Left cardiac atrium (tissue), 4 donors: ENCODE results near the gene SLC39A12. TPM values are rescaled to one million over a fixed set of nuclear protein-coding genes. Genes with fewer than 3 reads are reported as not detected.
A peak's percentile ranks its signal among the peaks of the same experiment; 100 is the strongest.

Experiments used
- ATAC-seq, 2 donors: fragments of 200-7000 bp; cut with Tn5 transposase; one replicate each; pipeline ENCODE4 v1.9.1; 2020; ENCODE audit warnings: mild to moderate bottlenecking in 2 of 2, moderate library complexity in 2 of 2
- DNase-seq: peaks from one replicate; pipeline ENCODE4 v3.0.0-alpha.2; 2020
- intact Hi-C, 2 donors: fragments of 100-400 bp; cut with DNase I; formaldehyde crosslinking; loops; one replicate each; pipeline versions ENCODE4 v1.14.1 to v1.15.1; 2022 to 2023
- total RNA-seq, 2 donors: library from RNA; stranded (reverse); fragmentation: NEBNext Ultra II Directional; extraction: Animal tissue kit (Norgen Biotek cat#: 25700); gene quantifications; one replicate each; pipeline ENCODE4 v1.2.1, GENCODE V29; 2021
- donor health status: DM: no; HTN: yes; CAD: no.
- donor health status: DM: no; HTN: yes; CAD: no; lungs with severe emphysema.
- donor health status: DM: yes; HTN: yes; CAD: no.
- donor health status: Dilated cardiomyopathy.

SLC39A12 gene
- total RNA-seq, 2 donors from 2014 or later = not detected

DNA sequence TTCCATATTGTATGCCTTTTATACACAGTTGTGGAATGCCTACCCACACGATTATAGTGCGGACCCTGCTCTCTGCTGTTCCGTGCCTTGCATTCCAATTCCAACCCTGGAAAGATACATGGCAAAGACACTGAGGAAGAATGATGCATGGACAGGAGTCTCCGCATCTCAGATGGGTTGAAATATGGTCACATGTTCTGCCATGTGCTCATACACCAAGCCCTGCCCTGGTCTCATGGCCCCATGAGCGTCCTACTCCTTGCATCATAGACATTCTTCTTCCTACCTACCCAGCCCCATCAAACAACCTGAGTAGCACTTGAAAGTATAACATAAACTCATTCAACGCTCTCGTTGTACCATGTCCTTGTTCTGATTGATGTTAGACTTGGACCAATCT is 6.3 kb downstream of the SLC39A12 start:
- ATAC-seq = no peak
- DNase-seq = no peak
- intact Hi-C loops = no loop called here

DNA sequence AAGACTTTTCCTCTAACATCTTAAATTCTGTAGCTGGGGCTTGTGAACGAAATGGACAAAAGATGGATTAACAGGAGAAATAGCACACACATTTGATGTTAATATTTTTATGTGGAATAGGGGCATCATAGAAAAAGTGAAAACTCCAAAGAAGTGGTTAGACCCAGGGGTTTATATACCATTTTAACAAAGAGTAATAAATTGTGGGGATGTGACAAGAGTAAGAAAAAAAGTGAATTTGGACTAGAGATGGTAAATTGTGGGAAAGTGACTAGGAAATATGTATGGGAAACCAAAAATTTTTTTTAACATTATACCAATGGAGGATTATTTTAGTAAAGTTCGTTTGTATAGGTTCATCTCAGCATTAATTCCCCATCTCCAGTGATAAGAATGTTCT is 8.2 kb downstream of the SLC39A12 start:
- intact Hi-C loops = no loop called here
- ATAC-seq (no peak), DNase-seq (no peak)

DNA sequence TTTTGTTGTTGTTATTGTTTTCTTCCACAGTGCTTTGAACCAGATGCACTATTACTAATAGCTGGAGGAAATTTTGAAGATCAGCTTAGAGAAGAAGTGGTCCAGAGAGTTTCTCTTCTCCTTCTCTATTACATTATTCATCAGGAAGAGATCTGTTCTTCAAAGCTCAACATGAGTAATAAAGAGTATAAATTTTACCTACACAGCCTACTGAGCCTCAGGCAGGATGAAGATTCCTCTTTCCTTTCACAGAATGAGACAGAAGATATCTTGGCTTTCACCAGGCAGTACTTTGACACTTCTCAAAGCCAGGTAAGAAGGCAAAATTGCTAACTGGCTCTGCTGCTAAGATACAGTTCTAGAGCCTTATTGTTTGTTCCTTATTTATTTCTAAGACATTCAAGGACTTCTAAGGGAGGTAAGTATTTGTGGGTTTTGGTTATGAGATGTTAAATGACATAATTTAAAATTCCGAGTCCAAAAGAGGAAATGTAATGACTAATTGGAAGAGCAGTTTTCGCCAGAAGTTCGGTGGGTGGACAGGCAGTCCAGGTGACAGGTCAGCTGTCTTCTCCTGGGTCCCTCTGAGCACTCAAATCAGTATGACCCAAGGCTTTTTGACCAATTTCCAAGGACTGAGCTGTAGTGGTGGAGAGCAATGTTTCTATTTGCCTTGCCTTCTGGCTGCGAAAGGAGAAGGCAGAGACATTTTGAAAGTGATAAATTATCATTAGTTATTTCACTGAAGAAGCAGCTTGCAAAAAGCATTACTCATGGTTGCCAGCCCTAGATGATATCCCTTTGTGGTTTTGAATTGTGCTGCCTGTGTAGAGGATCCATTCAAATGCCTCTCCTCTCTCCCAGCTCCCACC is 10.1 kb downstream of the SLC39A12 start:
- no peak for ATAC-seq
- intact Hi-C loops = no loop called here
- DNase-seq = no peak

DNA sequence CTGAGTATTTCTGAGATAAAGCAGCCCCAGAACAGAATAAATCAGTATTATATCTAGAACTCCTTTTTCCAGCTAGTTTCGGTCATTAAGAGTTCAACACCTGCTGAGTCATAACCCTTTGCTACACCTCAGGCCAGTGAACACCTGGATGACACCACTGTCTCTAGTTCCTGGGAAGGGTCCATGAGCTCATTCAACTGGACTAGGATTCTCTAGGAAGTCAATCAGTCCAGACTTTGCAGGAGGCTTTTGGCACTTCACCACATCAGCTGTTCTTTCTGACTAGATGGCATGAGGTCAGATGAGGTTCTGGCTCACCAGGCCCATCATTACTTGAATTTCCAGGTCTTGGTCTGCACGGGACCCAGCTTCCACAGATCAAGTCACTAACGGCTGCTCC is 11.7 kb downstream of the SLC39A12 start:
- ATAC-seq (no peak), DNase-seq (no peak)
- intact Hi-C loops = no loop called here

DNA sequence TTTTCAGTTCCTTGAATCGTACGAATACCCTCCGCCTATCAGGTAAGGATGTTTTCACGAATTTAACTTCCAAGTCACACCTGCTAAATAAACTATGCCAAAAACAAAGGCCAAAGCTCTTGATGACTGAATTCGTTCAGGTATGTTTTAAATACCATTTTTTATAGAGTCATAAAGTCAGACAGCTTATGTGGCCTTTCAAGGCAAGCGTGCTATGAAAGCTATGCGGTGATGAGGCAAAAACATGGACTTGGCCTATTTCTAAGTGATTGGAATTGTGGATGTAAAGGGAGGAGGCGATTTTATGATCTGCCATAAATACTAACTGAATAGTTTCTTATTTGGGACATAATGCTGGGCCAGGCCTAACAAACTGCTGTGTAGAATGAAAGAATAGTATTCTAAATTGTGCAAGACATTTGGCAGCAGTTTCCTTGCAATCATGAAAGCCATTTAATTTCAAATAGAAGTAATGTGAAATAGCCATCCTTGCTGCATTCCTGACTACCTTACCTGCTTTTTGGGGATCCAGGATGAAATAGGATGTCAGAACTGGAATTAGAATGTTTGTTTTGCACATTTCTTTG is 14.0 kb downstream of the SLC39A12 start:
- DNase-seq = no peak
- no peak for ATAC-seq
- intact Hi-C loops = no loop called here

DNA sequence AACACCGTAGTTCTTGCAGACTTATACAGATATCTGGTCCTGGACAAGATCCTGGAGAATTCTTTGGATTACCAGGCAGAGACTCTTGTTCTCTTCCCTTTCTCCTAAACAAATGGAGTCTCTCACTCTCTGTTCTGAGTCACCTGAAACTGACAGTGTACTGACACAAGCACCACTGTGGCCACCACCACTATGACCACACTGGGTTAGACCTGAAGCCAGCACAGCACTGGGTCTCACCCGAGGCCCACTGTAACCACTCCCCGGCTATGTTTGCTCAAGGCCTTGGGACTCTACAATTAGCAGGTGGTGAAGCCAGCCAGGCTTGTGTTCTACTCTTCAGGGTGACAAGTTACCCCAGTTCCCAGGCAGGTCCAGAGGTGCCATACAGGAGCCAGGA is 22.8 kb downstream of the SLC39A12 start:
- DNase-seq (no peak), ATAC-seq (no peak)
- intact Hi-C loops = no loop called here

DNA sequence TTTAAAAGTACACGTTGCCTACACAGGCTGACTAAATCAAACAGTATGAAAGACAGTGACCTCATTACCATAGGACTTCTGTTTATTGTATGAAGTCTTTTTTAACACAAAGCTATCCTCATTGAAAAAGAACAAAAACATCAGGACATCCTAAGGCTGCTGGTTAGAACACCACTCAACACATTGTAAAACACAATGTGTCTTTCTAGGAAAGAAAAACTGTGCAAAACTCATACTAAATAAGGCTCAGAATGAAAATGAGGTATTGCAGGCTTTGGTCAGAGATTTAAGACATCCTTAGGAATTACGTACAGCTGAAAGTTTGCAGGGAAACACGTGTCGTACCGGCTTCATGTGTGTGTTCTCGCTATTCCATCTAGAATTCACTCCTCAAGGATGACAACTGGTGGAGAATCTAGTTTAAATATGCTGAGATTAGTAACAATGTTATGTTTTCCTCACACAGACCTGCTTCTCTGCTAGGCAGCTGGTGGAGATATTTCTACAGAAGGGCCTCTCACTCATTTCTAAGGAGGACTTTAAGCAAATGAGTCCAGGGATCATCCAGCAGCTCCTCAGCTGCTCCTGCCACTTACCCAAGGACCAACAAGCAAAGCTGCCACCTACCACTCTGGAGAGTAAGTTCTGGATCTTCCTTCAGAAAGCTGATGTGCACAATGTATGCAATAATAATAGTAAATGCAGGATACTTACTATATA is 29.3 kb downstream of the SLC39A12 start:
- intact Hi-C loops = no loop called here
- DNase-seq = no peak
- ATAC-seq = no peak

DNA sequence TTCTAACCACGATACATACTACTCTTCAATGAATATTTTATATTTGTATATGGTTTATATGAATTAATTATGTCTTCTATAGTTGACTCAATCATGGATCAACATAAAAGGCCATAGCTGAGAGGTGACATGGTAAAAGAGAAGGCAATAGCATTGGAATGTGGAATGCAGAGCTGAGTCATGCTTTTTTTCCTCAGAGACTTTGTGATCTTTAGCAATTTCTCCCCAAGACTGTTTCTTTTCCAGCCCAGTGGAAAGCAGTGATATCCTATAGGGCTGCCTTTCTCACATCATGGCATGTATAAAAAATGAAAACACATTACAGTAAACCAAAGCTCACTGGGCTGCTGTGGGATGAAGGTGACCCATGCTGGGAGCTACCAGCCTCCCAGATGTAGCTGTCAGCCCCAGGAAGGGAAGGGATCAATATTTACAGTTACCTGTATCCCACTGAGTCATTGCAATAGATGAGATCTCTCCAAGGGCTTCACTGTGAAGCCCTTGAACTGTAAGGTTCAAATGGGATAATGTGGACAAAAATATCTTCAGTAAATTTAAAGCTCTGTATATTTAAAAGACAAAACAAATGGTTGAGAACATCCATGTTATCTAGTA is 30.2 kb downstream of the SLC39A12 start:
- ATAC-seq (no peak), DNase-seq (no peak)
- intact Hi-C loops = no loop called here

DNA sequence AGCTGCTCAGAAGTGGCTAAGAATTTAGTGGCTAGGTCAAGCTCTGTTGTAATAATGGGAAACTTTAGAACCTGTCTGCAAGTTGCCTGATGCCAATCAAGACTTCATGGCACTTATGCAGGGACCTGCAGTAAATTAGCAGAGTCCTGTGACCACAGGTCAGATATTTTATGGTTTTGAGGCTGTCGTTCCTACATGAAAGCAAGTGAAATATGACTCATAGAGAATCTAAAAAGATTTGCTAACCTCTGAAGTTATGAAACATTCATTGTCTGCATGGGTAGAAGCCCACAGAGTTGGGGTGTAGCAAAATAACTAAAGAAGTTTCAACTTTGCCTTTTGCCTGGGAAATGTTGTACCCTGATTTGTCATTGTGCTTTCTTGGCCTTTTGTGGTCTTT is 32.3 kb downstream of the SLC39A12 start:
- DNase-seq = no peak
- intact Hi-C loops = no loop called here
- no peak for ATAC-seq

DNA sequence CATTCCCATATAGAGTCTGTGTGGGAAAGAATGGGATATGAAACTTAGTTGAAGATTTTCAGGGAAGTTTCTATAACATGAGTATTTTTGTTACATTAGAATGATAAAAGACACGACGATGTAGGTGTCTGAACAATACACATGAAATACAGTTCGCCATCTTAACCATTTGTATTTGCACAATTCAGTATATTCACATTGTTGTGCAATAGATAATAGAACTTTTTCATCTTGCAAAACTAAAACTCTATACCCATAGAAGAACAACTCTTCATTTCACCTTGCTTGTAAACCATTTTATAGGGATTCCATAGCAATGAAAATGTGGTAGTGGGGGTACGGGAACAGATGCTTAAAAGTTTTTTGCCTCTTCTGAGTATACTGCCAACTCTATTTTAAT is 32.8 kb downstream of the SLC39A12 start:
- no peak for DNase-seq
- no peak for ATAC-seq
- intact Hi-C loops = no loop called here

DNA sequence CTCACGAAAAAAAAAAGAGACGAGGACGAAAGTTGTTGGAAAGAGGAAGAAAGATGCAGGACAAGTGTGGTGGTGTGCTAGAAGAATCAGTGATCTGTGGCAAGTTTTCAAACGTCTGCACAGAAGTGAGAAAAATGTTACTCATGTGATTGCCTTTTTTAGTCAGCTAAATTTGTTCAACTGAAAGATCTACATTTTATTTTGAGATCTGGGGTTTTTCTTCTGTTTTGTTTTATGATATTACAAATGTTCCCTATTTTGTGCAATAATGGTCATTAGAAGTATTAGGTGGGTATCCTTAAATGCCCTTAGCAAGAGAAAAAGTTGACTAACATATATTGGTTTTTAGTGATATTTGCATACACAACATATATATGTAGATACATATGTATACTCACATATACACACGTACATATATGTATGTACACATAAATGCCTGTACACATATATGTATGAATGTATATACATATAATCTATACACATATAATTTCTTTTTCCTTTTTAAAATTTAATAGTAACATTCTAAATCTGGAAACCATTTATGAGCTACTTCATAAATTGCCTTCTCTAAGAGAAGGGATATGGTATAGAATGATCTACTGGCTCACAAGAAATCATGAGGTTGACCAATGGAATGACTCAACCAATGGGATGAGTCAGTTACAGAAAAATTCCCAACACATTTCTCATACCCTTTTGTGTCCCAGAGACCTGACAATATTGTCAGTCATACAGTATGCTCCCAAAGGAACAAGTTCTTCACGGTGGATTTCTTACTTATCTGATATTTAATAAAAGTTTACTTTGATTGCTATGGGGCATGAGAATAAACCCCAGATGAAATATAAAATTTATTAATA is 38.4 kb downstream of the SLC39A12 start:
- intact Hi-C loops = no loop called here
- ATAC-seq = peak in 1 of 2 donors; percentile 12
- no peak for DNase-seq

DNA sequence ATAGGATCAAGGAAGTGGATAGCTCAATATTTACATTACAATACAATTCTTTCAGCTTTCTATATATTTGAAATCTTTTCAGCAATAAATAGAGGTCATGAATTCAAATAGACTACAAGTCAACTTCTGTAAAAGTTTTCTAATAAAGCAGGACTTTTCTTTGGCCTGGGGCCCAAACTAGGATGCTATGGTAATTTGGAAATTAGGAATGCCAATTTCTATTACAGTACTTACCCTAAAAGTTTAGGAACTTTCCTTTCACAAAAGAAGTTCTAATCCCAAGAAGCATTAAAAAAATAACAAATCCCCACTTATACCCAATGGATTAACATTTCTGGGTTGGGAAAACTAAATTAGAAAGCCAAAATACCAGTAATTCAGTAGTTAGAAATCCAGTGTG is 40.5 kb downstream of the SLC39A12 start:
- ATAC-seq = no peak
- no peak for DNase-seq
- intact Hi-C loops = no loop called here

DNA sequence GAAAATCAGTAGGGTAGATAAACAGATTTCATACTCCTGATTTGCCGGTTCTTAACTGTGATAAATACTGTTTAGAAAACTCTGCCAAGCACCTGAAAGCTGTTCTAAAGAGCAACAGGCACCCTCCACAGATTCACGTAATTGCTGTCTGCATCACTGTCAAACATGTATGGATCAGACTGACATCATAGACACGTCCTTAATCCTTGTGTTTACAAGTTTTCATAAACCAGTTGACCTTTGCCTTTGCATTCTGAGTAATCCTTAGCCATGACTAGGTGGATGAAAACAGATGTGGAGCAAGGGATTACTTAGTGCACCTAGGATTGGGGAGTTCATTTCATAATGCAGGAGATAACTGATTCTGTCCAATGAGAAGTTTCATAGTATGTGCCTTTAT is 41.6 kb downstream of the SLC39A12 start:
- ATAC-seq (no peak), DNase-seq (no peak)
- intact Hi-C loops = no loop called here

DNA sequence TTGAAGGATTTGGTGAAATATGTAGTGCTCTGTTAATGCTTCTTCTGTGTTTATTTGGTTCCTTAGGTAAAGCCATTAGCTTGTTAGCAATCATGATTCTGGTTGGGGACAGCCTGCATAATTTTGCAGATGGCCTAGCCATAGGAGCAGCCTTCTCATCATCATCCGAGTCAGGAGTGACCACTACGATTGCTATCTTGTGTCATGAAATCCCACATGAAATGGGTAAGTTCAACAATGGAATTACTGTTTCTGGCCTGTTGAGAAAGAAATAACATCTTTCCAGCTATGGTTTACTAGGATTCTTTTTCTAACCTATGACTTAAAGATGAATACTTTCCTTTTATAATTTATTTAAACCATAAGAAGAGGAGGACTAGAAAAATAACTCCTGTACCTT is 48.9 kb downstream of the SLC39A12 start:
- DNase-seq (no peak), ATAC-seq (no peak)
- intact Hi-C loops = no loop called here

DNA sequence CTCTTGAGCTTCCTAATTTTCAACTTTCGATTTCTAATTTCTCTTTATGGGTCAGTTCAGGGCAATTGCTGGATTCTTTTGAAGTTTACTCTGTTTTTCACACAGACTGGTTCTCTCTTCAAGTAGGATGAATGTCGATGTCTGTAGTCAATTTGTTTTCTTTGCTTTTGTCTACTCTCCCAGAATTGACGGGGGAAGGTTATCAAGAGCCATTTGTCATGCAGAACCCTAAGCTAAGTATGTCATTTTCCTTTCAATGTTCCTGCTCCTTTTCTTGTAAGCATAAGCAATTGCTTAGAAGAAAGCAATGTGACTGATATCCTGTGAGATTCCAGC is 53.7 kb downstream of the SLC39A12 start:
- intact Hi-C loops = no loop called here
- ATAC-seq (no peak), DNase-seq (no peak)

DNA sequence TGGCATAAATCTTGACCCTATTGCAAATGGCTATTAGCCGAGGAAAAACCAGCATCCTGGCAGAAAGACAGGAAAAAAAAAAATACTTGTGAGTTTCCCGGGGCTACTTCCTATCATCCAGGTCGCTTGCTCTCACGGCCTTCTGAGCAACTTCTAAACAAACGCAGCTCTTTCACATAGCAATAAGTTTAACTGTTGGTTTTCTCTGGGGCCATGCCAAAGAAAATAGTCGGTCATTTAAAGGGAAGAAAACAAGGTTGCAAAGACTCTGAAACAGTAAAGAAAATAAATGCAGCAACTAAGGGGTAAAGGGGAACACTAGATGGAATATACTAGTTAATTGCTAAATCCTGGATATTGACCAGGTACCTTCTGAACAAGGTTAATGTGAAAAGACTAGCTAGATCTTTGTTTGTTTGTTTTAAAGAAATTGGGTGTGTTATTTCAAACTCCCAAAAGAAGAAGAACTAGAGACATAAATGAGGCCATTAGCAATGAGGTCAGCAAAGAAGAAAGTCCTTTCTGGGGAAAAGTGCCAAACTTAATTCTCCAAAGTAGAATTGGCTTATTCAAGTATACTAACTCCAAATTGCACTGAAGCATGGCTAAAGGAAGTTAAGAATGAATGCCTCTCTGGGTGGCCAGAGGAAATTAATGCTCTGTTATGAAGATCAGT is 54.2 kb downstream of the SLC39A12 start:
- ATAC-seq (peak; percentile 27 to 29), DNase-seq (no peak)
- intact Hi-C loops = no loop called here

DNA sequence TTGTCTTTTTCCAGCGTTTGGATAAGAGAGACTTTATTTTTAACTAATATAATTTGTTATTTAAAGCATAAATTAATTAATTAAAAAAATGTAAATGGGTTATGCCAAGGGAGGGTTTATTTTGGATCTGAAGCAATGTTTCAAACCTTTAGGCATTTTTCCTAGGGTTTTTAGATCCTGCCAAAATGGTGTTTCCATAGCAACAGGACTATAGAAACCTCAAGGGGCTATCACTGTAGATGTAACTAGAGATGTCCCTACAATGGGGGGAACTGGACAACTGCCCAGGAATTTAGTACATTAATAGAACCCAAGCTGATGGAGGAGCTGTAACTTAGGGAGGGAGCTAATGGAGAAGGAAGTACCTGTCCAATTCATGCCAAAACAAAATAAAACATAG is 57.3 kb downstream of the SLC39A12 start:
- DNase-seq = no peak
- intact Hi-C loops = no loop called here
- no peak for ATAC-seq

DNA sequence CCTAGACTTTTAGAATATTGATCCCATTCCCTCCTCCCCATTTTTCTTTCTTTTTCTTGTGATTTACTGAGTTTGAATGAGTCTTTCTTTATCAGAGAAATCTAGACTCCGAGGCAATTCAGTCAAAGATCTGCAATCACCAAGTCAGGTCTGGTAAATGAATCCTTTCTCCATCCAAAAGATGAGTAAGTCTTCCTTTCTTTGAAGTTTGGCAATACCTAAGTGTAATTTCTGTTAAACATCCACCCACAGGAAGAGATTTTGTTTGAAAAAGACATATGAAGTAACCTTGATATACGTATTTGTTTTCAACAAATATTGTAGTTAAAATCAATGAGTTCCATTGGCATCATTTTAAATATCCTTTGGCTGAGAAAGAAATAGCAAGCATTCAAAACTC is 58.3 kb downstream of the SLC39A12 start:
- ATAC-seq = no peak
- no peak for DNase-seq
- intact Hi-C loops = no loop called here

DNA sequence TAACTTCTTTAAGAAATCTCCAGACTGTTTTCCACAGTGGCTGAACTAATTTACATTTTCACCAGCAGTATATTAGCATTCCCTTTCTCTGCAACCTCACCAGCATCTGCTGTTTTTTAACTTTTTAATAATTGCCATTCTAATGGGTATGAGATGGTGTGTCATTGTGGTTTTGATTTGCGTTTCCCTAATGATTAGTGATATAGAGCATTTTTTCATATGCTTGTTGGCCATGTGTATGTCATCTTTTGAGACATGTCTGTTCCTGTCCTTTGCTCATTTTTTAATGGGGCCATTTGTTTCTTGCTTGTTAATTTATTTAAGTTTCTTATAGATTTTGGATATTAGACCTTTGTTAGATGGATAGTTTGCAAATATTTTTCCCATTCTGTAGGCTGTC is 68.8 kb downstream of the SLC39A12 start:
- intact Hi-C loops = no loop called here
- DNase-seq (no peak), ATAC-seq (no peak)
